Colonic mucosa (tissue), 4 donors: ENCODE results near the gene ARHGAP6. TPM values are rescaled to one million over a fixed set of nuclear protein-coding genes. Genes with fewer than 3 reads are reported as not detected.

Source experiments
- DNase-seq: peaks from one replicate; pipeline ENCODE4 v3.0.0-alpha.2; 2020
- H3K27ac ChIP-seq: fragments of 200-600 bp; one replicate; pipeline ENCODE4 v1.8.0; 2021
- H3K27me3 ChIP-seq: fragments of 200-600 bp; one replicate; pipeline ENCODE4 v1.8.0; 2021
- H3K36me3 ChIP-seq: fragments of 200-600 bp; one replicate; pipeline ENCODE4 v1.8.0; 2021
- H3K4me1 ChIP-seq: fragments of 200-600 bp; one replicate; pipeline ENCODE4 v1.8.0; 2021; ENCODE audit warnings: mild to moderate bottlenecking
- H3K4me3 ChIP-seq: fragments of 200-600 bp; one replicate; pipeline ENCODE4 v1.8.0; 2021
- H3K9ac ChIP-seq, 2 donors: one replicate each; pipeline ENCODE4 v1.7.0; 2013; ENCODE audit warnings: control low read depth in 2 of 2, low read depth in 2 of 2, low read length in 2 of 2
- H3K9me3 ChIP-seq: fragments of 200-600 bp; one replicate; pipeline ENCODE4 v1.8.0; 2021
- CTCF ChIP-seq: fragments of 200-600 bp; IDR thresholded peaks from one replicate; pipeline ENCODE4 v1.8.0; 2022; ENCODE audit warnings: antibody characterized with exemption, mild to moderate bottlenecking
- intact Hi-C: fragments of 100-400 bp; cut with DNase I; formaldehyde crosslinking; loops from one replicate; pipeline ENCODE4 v1.14.1; 2022
- total RNA-seq, 2 donors: library from RNA; stranded (reverse); fragmentation: NEBNext Ultra II Directional in 1 of 2; extraction: Animal tissue kit (Norgen Biotek cat#: 25700) in 1 of 2; gene quantifications; one replicate each; pipeline ENCODE4 v1.2.1, GENCODE V29; 2021
- donor health status: healthy.
- donor health status: DM: no; HTN: no; CAD: no.
- donor health status: DM: no; HTN: no; CAD: no.

The ARHGAP6 gene
- total RNA-seq, 2 donors from 2014 or later: 1.1 to 5.0 TPM

DNA sequence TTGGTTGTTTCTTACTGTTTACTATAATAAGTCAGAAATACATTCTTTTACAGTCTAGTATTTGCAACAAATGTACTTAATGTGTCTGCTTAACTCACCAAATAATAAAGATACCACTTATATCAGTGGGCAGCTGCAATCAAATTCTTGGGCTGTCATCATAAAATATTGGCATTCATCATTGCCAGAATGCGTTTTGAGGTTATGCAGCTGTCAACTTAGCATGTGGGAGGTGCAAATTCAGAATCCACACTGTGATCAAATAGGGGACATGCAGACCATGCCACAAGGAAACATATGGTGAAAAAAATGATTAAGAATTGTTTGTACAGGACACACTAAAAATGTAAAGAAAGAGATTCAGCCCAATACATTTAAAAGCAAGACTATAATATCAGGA lies 468.0 kb downstream of the ARHGAP6 start:
- no peak for DNase-seq
- Histone ChIP-seq H3K9ac (no peak overlapping the region), H3K4me3 (no peak overlapping the region), H3K27me3 (no peaks in the 10 kb centered on the region), H3K27ac (no peak overlapping the region), H3K9me3 (no peaks in the 10 kb centered on the region), H3K36me3 (no peaks in the 10 kb centered on the region), H3K4me1 (no peaks in the 10 kb centered on the region)
- TF ChIP-seq CTCF: no peak
- intact Hi-C loops: no loop called here

DNA sequence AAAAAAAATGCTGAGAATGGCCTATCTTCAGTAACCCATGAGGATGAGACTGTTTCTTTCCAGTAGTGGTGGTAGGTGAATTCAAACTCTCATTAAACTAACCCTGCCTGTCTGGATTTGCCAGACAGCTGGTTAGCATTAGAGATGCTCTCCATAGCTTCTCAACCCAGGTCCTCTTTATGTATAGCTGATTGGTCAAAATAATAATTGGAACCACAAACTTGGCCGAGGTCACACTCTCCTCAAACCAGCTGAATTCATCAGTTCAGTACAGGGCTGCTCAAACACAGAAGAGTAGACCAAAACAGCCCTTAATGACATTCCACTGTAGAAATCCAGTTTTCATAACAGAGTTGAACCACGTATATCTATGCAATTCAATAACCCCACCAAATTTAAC lies 469.2 kb downstream of the ARHGAP6 start:
- intact Hi-C loops: no loop called here
- Histone ChIP-seq H3K4me1 (no peaks in the 10 kb centered on the region), H3K9ac (no peak overlapping the region), H3K27me3 (no peaks in the 10 kb centered on the region), H3K36me3 (no peaks in the 10 kb centered on the region), H3K27ac (no peak overlapping the region), H3K4me3 (no peak overlapping the region), H3K9me3 (no peaks in the 10 kb centered on the region)
- TF ChIP-seq CTCF: no peak
- DNase-seq: no peak

GRCh38 chrX:11193035-11193469 lies 472.7 kb downstream of the ARHGAP6 start:
- H3K9me3 ChIP-seq: no peaks in the 10 kb centered on the region
- H3K4me3 ChIP-seq: no peak overlapping the region
- H3K9ac ChIP-seq: no peak overlapping the region
- H3K27ac ChIP-seq: no peak overlapping the region
- H3K4me1 ChIP-seq: no peaks in the 10 kb centered on the region
- no peak for TF ChIP-seq CTCF
- DNase-seq: no peak
- H3K27me3 ChIP-seq: no peaks in the 10 kb centered on the region
- intact Hi-C loops: no loop called here
- H3K36me3 ChIP-seq: no peaks in the 10 kb centered on the region

- no peak for TF ChIP-seq CTCF
- no peak overlapping the region for H3K27ac ChIP-seq
Observed at GRCh38 chrX:11190745-11191510, 474.8 kb downstream of the ARHGAP6 start.

GRCh38 chrX:11189097-11189496 lies 476.6 kb downstream of the ARHGAP6 start:
- DNase-seq: no peak
- Histone ChIP-seq H3K4me3 (no peak overlapping the region), H3K4me1 (no peaks in the 10 kb centered on the region), H3K9me3 (no peaks in the 10 kb centered on the region), H3K36me3 (no peaks in the 10 kb centered on the region), H3K27me3 (no peaks in the 10 kb centered on the region), H3K9ac (no peak overlapping the region), H3K27ac (no peak overlapping the region)
- TF ChIP-seq CTCF: no peak
- intact Hi-C loops: no loop called here

More at GRCh38 chrX:11190745-11191510, 474.8 kb downstream of the ARHGAP6 start:
- no peak overlapping the region for H3K4me3 ChIP-seq
- H3K9ac ChIP-seq: no peak overlapping the region
- no peaks in the 10 kb centered on the region for H3K9me3 ChIP-seq
- H3K36me3 ChIP-seq: no peaks in the 10 kb centered on the region
- H3K4me1 ChIP-seq: no peaks in the 10 kb centered on the region
- peak; percentile 61 for DNase-seq
- no peaks in the 10 kb centered on the region for H3K27me3 ChIP-seq
- intact Hi-C loops: no loop called here
